ENCODE measurements around the gene MMD2. TPM values are rescaled to one million over a fixed set of nuclear protein-coding genes. Genes with fewer than 3 reads are reported as not detected.

MMD2 gene
- total RNA-seq, 2 experiments from 2014 or later: not detected

DNA sequence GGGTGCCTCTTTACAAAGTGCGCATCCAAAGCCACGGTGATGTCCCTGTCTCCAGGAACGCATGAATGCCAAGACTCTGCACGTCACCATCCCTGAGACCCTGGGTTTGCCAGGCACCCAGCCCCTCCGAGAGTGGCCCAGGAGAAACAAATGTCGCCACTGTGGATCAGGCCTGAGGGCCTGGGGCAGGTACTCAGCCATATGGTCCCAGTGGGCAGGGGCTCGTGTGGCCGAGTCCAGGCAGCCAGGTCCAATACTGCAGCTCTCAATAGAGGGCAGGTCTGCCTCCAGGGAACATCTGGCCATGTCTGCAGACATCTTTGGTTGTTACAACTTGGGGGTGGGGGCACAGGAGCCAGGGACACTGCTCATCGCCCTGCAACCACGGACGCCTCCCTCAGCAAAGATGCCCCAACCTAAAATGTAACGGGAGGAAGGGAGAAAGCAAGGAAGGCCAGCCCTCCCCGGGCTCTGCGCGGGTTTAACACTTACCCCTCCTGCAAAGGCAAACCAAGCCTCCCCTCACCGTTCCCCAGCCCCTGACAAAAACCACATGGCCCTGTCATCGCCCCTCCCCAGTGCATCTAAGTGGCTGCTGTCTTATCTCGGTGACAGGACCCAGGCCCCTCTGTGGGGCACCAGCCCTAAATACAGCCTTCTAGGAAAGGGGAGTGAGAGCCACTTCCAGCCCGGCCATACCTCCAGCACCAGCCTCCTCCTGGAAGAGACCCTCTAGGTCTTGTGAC is 86.9 kb downstream of the MMD2 start:
- Mint-ChIP-seq H3K36me3 (no peaks in the 10 kb centered on the region), H3K4me1 (ENCODE audit: low read depth) (no peaks in the 10 kb centered on the region), H3K4me3 (no peak overlapping the region), H3K9me3 (peaks cover 2% of the 10 kb centered on the region), H3K27ac (no peak overlapping the region), H3K27me3 (peaks cover 23% of the 10 kb centered on the region)
- no peak for DNase-seq
- CTCF ChIA-PET: interaction anchor here (2.7 kb wide), 1 partner anchor 11 kb away, joined by 8 read pairs; the partner anchor contains the start of gene RADIL
- intact Hi-C loops (cut with micrococcal nuclease): loop anchor here (2.0 kb wide), 1 partner anchor 33 kb away; no protein-coding TSS in a partner anchor
- POLR2A ChIA-PET: no interaction called here

DNA sequence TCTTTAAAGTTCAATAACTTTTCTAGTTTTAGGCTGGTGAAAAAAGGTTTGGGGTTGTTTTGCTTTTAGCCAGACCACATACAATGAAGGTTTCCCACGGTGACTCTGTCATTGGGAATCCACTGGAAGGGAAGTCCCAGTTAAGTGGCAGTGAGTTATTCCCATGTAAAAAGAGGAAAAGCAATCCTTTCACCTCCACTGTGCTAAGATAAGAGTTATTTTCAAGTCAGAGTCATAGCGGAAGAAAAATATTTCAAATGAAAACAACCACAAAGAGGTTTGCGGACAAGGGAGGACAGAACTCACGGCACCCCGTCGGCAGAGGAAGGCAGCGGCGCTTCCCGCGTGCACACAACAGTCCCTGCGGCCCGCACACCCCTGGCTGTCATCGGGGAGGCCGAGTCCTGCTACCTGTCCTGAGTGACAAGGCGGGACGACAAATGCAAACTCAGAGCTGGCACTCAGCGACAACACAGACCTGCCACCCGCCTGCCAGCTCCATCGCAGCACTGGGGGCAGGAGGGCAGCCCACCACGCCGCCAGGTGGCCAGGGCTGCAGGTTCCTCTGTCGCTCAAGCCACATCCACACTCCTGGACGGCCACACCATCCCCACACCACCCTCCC is 87.8 kb downstream of the MMD2 start:
- Mint-ChIP-seq H3K36me3 (no peaks in the 10 kb centered on the region), H3K27ac (no peak overlapping the region), H3K9me3 (peaks cover 2% of the 10 kb centered on the region), H3K27me3 (peaks cover 25% of the 10 kb centered on the region), H3K4me3 (no peak overlapping the region), H3K4me1 (ENCODE audit: low read depth) (no peaks in the 10 kb centered on the region)
- CTCF ChIA-PET: no interaction called here
- no peak for DNase-seq
- POLR2A ChIA-PET: no interaction called here
- intact Hi-C loops (cut with micrococcal nuclease): no loop called here

DNA sequence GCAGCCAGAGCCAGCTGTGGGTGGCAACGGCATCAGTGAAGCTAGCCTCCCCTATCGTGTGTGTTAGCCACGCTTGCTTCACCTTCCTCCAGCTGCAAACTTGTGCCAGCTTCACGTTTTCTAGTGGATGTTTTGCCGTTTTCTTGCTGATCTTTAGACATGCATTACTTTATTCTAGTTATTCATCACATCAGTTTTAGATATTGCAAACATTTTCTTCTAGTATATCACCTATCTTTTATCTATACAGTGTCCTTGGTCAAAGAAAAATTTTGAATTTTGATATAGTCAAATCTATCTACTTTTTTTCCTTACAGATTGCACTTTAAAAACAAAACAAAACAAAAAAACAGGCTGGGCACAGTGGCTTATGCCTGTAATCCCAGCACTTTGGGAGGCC is 90.5 kb downstream of the MMD2 start:
- intact Hi-C loops (cut with micrococcal nuclease): no loop called here
- Mint-ChIP-seq H3K4me3 (no peak overlapping the region), H3K36me3 (no peaks in the 10 kb centered on the region), H3K4me1 (ENCODE audit: low read depth) (no peaks in the 10 kb centered on the region), H3K9me3 (peaks cover 2% of the 10 kb centered on the region), H3K27me3 (peaks cover 39% of the 10 kb centered on the region), H3K27ac (no peak overlapping the region)
- POLR2A ChIA-PET: no interaction called here
- no peak for DNase-seq
- CTCF ChIA-PET: no interaction called here

DNA sequence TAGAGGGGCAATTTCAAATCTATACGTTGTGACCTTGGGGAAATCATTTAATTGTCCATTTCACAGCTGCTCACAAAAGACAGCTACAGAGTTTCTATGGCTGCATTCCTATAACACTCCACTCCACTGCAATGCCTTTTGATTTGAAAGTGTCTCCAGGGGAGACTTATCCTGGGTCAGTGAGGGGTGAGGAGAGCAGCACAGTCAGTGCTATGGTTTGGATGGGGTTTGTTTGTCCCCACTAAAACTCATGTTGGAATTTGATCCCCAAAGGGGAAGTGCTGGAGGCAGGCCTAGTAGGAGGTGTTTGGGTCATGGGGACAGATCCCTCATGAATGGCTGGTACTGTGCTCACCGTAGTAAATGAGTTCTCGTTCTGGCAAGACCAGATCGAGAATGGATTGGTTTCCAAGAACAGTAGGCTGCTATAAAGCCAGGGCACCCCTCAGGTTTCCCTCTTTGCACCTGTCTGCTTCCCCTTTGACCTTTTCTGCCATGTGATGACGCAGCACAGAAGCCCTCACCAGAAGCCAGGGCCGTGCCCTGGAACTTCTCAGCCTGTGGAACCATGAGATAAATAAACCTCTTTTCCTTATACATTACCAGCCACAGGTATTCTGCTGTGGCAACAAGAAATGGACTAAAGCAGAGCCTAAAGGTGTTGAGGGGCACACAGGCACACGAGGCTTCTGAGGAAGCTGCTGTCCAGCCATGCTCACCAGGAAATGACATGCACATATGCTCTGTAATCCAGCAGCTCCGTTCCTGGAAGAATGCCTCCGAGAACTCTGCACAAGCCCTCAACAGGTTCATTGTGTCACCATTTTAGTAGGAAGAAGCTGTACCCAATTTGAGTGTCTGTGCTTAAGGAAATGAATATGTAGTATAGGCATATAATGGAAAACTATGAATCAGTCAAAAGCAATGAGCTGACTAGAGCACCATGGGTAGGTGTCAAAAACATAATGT is 92.2 kb downstream of the MMD2 start:
- Mint-ChIP-seq H3K36me3 (peaks cover 3% of the 10 kb centered on the region), H3K4me1 (ENCODE audit: low read depth) (no peaks in the 10 kb centered on the region), H3K27me3 (peaks cover 42% of the 10 kb centered on the region), H3K4me3 (no peak overlapping the region), H3K27ac (no peak overlapping the region), H3K9me3 (peaks cover 2% of the 10 kb centered on the region)
- DNase-seq: no peak
- ChIA-PET CTCF (interaction anchor here (1.1 to 1.3 kb wide), 2 partner anchors 37 to 69 kb away, joined by 3 to 4 read pairs; no protein-coding TSS in a partner anchor), POLR2A (no interaction called here)
- intact Hi-C loops (cut with micrococcal nuclease): no loop called here

DNA sequence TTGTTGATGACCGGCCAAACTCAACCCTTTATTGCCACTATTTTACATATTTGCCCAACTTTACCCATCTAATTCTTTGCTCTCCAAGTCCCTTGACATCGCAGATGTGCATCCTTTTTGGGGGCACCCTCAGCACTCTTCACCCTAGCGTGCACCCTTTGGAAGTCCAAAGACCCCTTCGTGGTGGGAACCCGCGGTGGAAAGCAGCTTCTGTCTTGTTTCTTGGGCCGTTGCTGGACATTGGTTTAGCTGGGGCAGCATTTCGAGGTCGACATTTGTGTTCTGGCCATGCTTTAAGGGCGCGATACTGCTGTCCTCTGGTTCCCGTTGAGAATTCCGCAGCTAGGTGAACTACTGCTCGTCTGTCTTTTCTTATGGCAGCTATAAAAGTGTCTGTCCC is 96.8 kb downstream of the MMD2 start:
- DNase-seq: no peak
- Mint-ChIP-seq H3K9me3 (no peaks in the 10 kb centered on the region), H3K27ac (no peak overlapping the region), H3K4me1 (ENCODE audit: low read depth) (no peaks in the 10 kb centered on the region), H3K27me3 (peaks cover 53% of the 10 kb centered on the region), H3K4me3 (no peak overlapping the region), H3K36me3 (peaks cover 3% of the 10 kb centered on the region)
- CTCF ChIA-PET: interaction anchor here (1.0 kb wide), 1 partner anchor 21 kb away, joined by 3 read pairs; the partner anchor contains the start of gene RADIL
- intact Hi-C loops (cut with micrococcal nuclease): no loop called here
- POLR2A ChIA-PET: no interaction called here

DNA sequence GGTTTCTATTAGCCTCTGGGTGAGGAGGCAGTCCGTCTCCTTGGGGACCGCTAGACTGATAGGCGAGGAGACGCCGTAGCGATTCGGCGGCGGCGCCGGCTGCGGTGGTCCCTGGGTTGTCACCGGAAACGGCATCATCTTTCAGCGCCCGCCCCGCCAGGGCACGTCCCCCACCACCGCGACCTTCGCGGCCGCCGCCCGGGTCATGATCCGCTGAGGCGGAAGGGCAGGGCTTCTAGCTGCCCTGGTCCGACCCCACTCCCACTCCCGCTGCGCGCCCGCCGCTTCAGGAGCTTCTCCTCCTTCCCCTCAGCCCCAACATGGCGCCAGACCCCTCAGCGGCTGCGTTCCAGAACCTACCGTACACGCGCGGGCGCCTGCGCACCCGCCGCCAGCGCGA is 97.3 kb downstream of the MMD2 start, which contains the start of gene PAPOLB:
Gene PAPOLB, minus strand, starts transcription at position 358 of the 400 bp plus-strand sequence. Its CDS starts 220 bp downstream, at position 138.
- H3K36me3 Mint-ChIP-seq: peaks cover 3% of the 10 kb centered on the region
- ChIA-PET CTCF (interaction anchor here (1.0 kb wide), 1 partner anchor 22 kb away, joined by 3 read pairs; the partner anchor contains the start of gene RADIL), POLR2A (no interaction called here)
- intact Hi-C loops (cut with micrococcal nuclease): no loop called here
- H3K4me1 Mint-ChIP-seq (ENCODE audit: low read depth): no peaks in the 10 kb centered on the region
- no peak within 1 kb of the TSS for H3K27ac Mint-ChIP-seq
- peaks cover 56% of the 10 kb centered on the region for H3K27me3 Mint-ChIP-seq
- no peaks in the 10 kb centered on the region for H3K9me3 Mint-ChIP-seq
- no peak for DNase-seq
- peak within 1 kb of the TSS; percentile 14 for H3K4me3 Mint-ChIP-seq

DNA sequence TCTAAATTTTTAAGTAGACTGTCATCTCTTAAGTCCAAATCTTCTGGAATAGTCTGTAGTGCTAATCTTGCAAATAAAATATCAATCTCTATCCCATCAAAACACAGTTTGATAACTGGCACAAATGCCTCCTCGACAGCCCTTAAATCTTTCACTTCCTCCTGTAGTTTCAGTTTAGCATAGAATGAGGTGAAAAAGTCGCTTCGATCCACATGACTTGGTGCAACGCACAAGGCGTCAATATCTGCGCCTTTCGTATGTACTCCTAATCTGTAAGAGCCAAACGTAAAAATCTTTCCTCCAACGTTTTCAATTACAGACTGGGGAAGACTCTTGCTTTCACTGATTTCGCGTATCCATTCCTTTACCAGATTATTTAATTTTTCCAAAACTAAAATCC is 97.8 kb downstream of the MMD2 start:
- Mint-ChIP-seq H3K4me3 (no peak overlapping the region), H3K4me1 (ENCODE audit: low read depth) (no peaks in the 10 kb centered on the region), H3K27ac (no peak overlapping the region), H3K36me3 (peaks cover 3% of the 10 kb centered on the region), H3K9me3 (no peaks in the 10 kb centered on the region), H3K27me3 (peaks cover 54% of the 10 kb centered on the region)
- intact Hi-C loops (cut with micrococcal nuclease): no loop called here
- CTCF ChIA-PET: no interaction called here
- POLR2A ChIA-PET: no interaction called here
- no peak for DNase-seq

DNA sequence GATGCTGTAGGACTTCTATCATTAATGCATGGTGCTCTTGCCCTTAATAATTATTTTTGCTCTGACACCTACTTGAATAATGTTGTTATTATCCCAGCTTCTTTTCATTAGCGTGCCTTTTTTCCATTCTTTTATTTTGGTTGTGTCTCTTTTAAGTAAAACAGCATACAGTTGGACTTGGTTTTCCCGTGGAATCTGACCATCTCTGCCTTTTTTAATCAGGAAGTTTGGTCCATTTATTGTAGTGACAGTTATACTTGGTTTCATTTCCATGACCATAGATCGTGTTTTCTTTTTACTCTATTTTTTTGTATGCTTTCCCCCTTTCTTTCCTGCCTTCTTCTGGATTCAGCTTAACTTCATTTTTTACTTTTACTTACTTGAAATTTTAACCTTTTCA is 101.8 kb downstream of the MMD2 start:
- H3K9me3 Mint-ChIP-seq: no peaks in the 10 kb centered on the region
- H3K27me3 Mint-ChIP-seq: peaks cover 30% of the 10 kb centered on the region
- no peak overlapping the region for H3K27ac Mint-ChIP-seq
- no peaks in the 10 kb centered on the region for H3K4me1 Mint-ChIP-seq (ENCODE audit: low read depth)
- POLR2A ChIA-PET: no interaction called here
- no peak for DNase-seq
- no peak overlapping the region for H3K4me3 Mint-ChIP-seq
- CTCF ChIA-PET: no interaction called here
- intact Hi-C loops (cut with micrococcal nuclease): no loop called here
- no peaks in the 10 kb centered on the region for H3K36me3 Mint-ChIP-seq

DNA sequence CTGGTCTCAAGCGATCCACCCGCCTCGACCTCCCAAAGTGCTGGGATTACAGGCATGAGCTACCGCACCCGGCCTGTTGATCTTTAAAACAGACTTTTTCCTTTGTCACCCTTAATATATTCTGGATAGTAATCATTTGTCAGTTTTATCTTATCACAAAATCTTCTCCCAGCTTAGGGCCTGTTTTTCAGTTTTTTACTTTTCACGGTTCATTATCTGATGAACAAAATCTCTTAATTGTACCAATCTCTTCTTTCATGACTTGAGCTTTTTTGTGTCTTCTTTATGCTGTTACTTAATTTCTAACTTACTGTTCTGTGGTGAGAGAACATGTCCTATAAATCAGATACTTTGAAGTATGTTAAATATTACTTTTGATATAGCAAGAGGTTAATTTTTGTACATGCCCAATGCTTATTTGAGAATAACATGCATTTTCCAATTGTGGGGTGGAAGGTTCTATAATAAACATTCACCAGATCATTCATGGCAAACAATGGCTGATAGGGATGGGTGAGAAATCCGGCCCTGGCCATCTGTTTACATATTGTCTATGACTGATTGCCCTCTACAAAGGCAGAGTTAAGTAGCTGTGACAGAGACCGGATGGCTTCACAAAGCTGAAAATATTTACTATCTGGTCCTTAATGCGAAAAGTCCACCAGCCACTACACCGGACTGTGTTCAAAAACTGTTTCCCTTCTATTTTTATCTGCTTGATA is 102.5 kb downstream of the MMD2 start:
- ChIA-PET CTCF (interaction anchor here (0.6 to 1.2 kb wide), 2 partner anchors 27 to 555 kb away, joined by 3 read pairs; partner anchors contain the start of gene RADIL), POLR2A (no interaction called here)
- peaks cover 25% of the 10 kb centered on the region for H3K27me3 Mint-ChIP-seq
- H3K27ac Mint-ChIP-seq: no peak overlapping the region
- peaks cover 3% of the 10 kb centered on the region for H3K4me1 Mint-ChIP-seq (ENCODE audit: low read depth)
- intact Hi-C loops (cut with micrococcal nuclease): no loop called here
- peaks cover 2% of the 10 kb centered on the region for H3K9me3 Mint-ChIP-seq
- no peak for DNase-seq
- no peaks in the 10 kb centered on the region for H3K36me3 Mint-ChIP-seq
- H3K4me3 Mint-ChIP-seq: no peak overlapping the region

Measured in activated CD4-positive, alpha-beta memory T cell treated with anti-CD3 and anti-CD28 coated beads for 36 hours (primary cell).